Loucy (cell line): ENCODE results near the gene RGSL1.

ENCODE experiments used
- H2AFZ ChIP-seq: fragments of 200-600 bp; sonication (generic); 2 replicates; pipeline ENCODE4 v1.6.0; 2016; ENCODE audit warnings: antibody characterized with exemption, mild to moderate bottlenecking, low read length, moderate library complexity
- H3F3A ChIP-seq: fragments of 200-600 bp; 2 replicates; pipeline ENCODE4 v1.6.0; 2016; ENCODE audit warnings: antibody characterized with exemption, low read depth, mild to moderate bottlenecking
- H3K27me3 ChIP-seq: fragments of 200-600 bp; sonication (generic); 2 replicates; pipeline ENCODE4 v1.6.1; 2014; ENCODE audit warnings: low read length, mild to moderate bottlenecking; ENCODE audit not compliant: insufficient read depth, poor library complexity, severe bottlenecking
- H3K36me3 ChIP-seq: fragments of 200-600 bp; sonication (generic); 2 replicates; pipeline ENCODE4 v1.6.1; 2016; ENCODE audit warnings: low read length; ENCODE audit not compliant: insufficient read depth
- H3K4me1 ChIP-seq: fragments of 200-600 bp; sonication (generic); 2 replicates; pipeline ENCODE4 v1.5.1; 2014; ENCODE audit warnings: low read length, mild to moderate bottlenecking; ENCODE audit not compliant: insufficient read depth, poor library complexity, severe bottlenecking
- H3K4me2 ChIP-seq: fragments of 200-600 bp; sonication (generic); 2 replicates; pipeline ENCODE4 v1.6.0; 2014; ENCODE audit warnings: antibody characterized with exemption, low read length, low read depth, mild to moderate bottlenecking; ENCODE audit not compliant: poor library complexity, severe bottlenecking
- H3K4me3 ChIP-seq: fragments of 200-600 bp; sonication (generic); 2 replicates; pipeline ENCODE4 v1.5.1; 2014; ENCODE audit warnings: low read length, mild to moderate bottlenecking, mixed read lengths; ENCODE audit not compliant: poor library complexity, severe bottlenecking
- H3K79me2 ChIP-seq: fragments of 200-600 bp; sonication (generic); 2 replicates; pipeline ENCODE4 v1.6.1; 2014; ENCODE audit warnings: low read length; ENCODE audit not compliant: insufficient read depth
- H3K9ac ChIP-seq: fragments of 200-600 bp; sonication (generic); 2 replicates; pipeline ENCODE4 v1.6.0; 2014; ENCODE audit warnings: mild to moderate bottlenecking, low read depth, low read length, moderate library complexity; ENCODE audit not compliant: poor library complexity, severe bottlenecking
- H3K9me2 ChIP-seq: fragments of 200-600 bp; sonication (generic); replicated peaks from 2 replicates; pipeline ENCODE4 v1.6.1; 2016; ENCODE audit warnings: low read depth, low read length, mixed read lengths
- H3K9me3 ChIP-seq: fragments of 200-600 bp; sonication (generic); 2 replicates; pipeline ENCODE4 v1.6.1; 2014; ENCODE audit warnings: mild to moderate bottlenecking, antibody characterized with exemption, low read length, low read depth; ENCODE audit not compliant: insufficient read depth
- H4K20me1 ChIP-seq: fragments of 200-600 bp; sonication (generic); 2 replicates; pipeline ENCODE4 v1.6.0; 2014; ENCODE audit warnings: antibody characterized with exemption, low read length, mild to moderate bottlenecking; ENCODE audit not compliant: insufficient read depth, poor library complexity, severe bottlenecking
- CTCF ChIP-seq: fragments of 200-600 bp; sonication (generic); conservative IDR thresholded peaks from 2 replicates; pipeline ENCODE4 v1.5.1; 2014; ENCODE audit warnings: mild to moderate bottlenecking, antibody characterized with exemption, low read length
- EZH2phosphoT487 ChIP-seq: fragments of 200-600 bp; IDR thresholded peaks from 2 replicates; pipeline ENCODE4 v1.6.1; 2018; ENCODE audit warnings: antibody characterized with exemption, mild to moderate bottlenecking, moderate library complexity, borderline replicate concordance

Gene RGSL1

GRCh38 chr1:182484067-182484466 is 34.1 kb downstream of the RGSL1 start:
- Histone ChIP-seq H3K4me2 (peak overlapping the region; percentile 5), H2AFZ (peak overlapping the region; percentile 47), H3K27me3 (no peaks in the 10 kb centered on the region), H3K9me3 (no peaks in the 10 kb centered on the region), H3F3A (no peaks in the 10 kb centered on the region), H4K20me1 (no peaks in the 10 kb centered on the region), H3K79me2 (no peaks in the 10 kb centered on the region), H3K36me3 (no peaks in the 10 kb centered on the region), H3K9ac (no peak overlapping the region), H3K4me3 (no peak overlapping the region), H3K4me1 (peaks cover 17% of the 10 kb centered on the region), H3K9me2 (no peaks in the 10 kb centered on the region)
- no peak for TF ChIP-seq EZH2phosphoT487
- TF ChIP-seq CTCF, result no peak

- H3K9ac ChIP-seq, result no peak overlapping the region
- H2AFZ ChIP-seq, result peak overlapping the region; percentile 47
- no peaks in the 10 kb centered on the region for H3K9me3 ChIP-seq
- H3K4me2 ChIP-seq, result peak overlapping the region; percentile 38
- H3K36me3 ChIP-seq, result no peaks in the 10 kb centered on the region
- H4K20me1 ChIP-seq, result no peaks in the 10 kb centered on the region
- H3K4me1 ChIP-seq, result peaks cover 17% of the 10 kb centered on the region
- H3K4me3 ChIP-seq, result no peak overlapping the region
- H3K27me3 ChIP-seq, result no peaks in the 10 kb centered on the region
- TF ChIP-seq EZH2phosphoT487, result no peak
- TF ChIP-seq CTCF, result peak; percentile 85
- no peaks in the 10 kb centered on the region for H3K79me2 ChIP-seq
- H3K9me2 ChIP-seq, result no peaks in the 10 kb centered on the region
- H3F3A ChIP-seq, result no peaks in the 10 kb centered on the region
These were observed 34.7 kb downstream of the RGSL1 start for GRCh38 chr1:182484531-182485257.

GRCh38 chr1:182485861-182486260 is 35.9 kb downstream of the RGSL1 start:
- no peak overlapping the region for H3K4me3 ChIP-seq
- no peak overlapping the region for H3K4me2 ChIP-seq
- peaks cover 17% of the 10 kb centered on the region for H3K4me1 ChIP-seq
- H3K9me2 ChIP-seq, result no peaks in the 10 kb centered on the region
- H3K79me2 ChIP-seq, result no peaks in the 10 kb centered on the region
- no peak for TF ChIP-seq EZH2phosphoT487
- no peak for TF ChIP-seq CTCF
- H3K27me3 ChIP-seq, result no peaks in the 10 kb centered on the region
- H3K9ac ChIP-seq, result no peak overlapping the region
- no peaks in the 10 kb centered on the region for H3F3A ChIP-seq
- no peaks in the 10 kb centered on the region for H4K20me1 ChIP-seq
- no peaks in the 10 kb centered on the region for H3K9me3 ChIP-seq
- H2AFZ ChIP-seq, result no peak overlapping the region; the same call in 1 of the 2 replicates
- no peaks in the 10 kb centered on the region for H3K36me3 ChIP-seq
